Colonic mucosa (tissue), 4 donors: Measurements from ENCODE around the gene FOXP4. TPM values are rescaled to one million over a fixed set of nuclear protein-coding genes. Genes with fewer than 3 reads are reported as not detected.

Source experiments
- DNase-seq: peaks from one replicate; pipeline ENCODE4 v3.0.0-alpha.2; 2020
- H3K27ac ChIP-seq: fragments of 200-600 bp; one replicate; pipeline ENCODE4 v1.8.0; 2021
- H3K27me3 ChIP-seq: fragments of 200-600 bp; one replicate; pipeline ENCODE4 v1.8.0; 2021
- H3K36me3 ChIP-seq: fragments of 200-600 bp; one replicate; pipeline ENCODE4 v1.8.0; 2021
- H3K4me1 ChIP-seq: fragments of 200-600 bp; one replicate; pipeline ENCODE4 v1.8.0; 2021; ENCODE audit warnings: mild to moderate bottlenecking
- H3K4me3 ChIP-seq: fragments of 200-600 bp; one replicate; pipeline ENCODE4 v1.8.0; 2021
- H3K9ac ChIP-seq, 2 donors: one replicate each; pipeline ENCODE4 v1.7.0; 2013; ENCODE audit warnings: control low read depth in 2 of 2, low read depth in 2 of 2, low read length in 2 of 2
- H3K9me3 ChIP-seq: fragments of 200-600 bp; one replicate; pipeline ENCODE4 v1.8.0; 2021
- CTCF ChIP-seq: fragments of 200-600 bp; IDR thresholded peaks from one replicate; pipeline ENCODE4 v1.8.0; 2022; ENCODE audit warnings: antibody characterized with exemption, mild to moderate bottlenecking
- intact Hi-C: fragments of 100-400 bp; cut with DNase I; formaldehyde crosslinking; loops from one replicate; pipeline ENCODE4 v1.14.1; 2022
- microRNA-seq: library from miRNA; unstranded; fragments of <30 nt; microRNA quantifications from one replicate; pipeline ENCODE4, GENCODE V29; 2019
- total RNA-seq, 2 donors: library from RNA; stranded (reverse); fragmentation: NEBNext Ultra II Directional in 1 of 2; extraction: Animal tissue kit (Norgen Biotek cat#: 25700) in 1 of 2; gene quantifications; one replicate each; pipeline ENCODE4 v1.2.1, GENCODE V29; 2021
- donor health status: healthy.
- donor health status: DM: no; HTN: no; CAD: no.
- donor health status: DM: no; HTN: no; CAD: no.

The FOXP4 gene
- total RNA-seq, 2 donors from 2014 or later, result 33.6 to 50.4 TPM

DNA sequence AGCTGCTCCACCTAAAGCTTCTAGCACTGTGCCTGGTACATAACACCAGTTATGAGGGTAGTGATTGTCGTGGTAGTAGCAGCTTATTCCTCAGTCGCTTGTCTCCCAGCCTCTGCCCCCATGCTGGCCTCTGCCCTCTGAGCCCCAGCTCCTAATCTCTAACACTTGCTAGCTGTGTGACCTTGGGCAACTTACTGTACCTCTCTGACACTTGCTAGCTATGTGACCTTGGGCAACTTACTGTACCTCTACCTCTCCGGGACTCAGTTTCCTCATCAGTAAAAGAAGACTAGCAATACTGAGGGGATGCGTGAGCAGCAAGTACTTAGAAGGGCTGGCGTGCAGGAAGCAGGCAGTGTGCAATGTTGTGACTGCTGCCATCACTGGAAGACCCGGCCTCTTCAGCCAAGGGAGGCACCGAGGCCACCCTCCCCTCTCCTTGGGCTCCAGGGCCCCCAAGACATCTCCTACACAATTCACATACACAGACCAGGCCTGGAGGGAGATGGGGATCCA is 101.9 kb downstream of the FOXP4 start:
- intact Hi-C loops, result no loop called here
- no peak overlapping the region for H3K27ac ChIP-seq
- no peaks in the 10 kb centered on the region for H3K9me3 ChIP-seq
- no peak for DNase-seq
- no peak overlapping the region for H3K9ac ChIP-seq
- H3K27me3 ChIP-seq, result no peaks in the 10 kb centered on the region
- H3K36me3 ChIP-seq, result no peaks in the 10 kb centered on the region
- no peak overlapping the region for H3K4me3 ChIP-seq
- TF ChIP-seq CTCF, result no peak
- H3K4me1 ChIP-seq, result no peaks in the 10 kb centered on the region

DNA sequence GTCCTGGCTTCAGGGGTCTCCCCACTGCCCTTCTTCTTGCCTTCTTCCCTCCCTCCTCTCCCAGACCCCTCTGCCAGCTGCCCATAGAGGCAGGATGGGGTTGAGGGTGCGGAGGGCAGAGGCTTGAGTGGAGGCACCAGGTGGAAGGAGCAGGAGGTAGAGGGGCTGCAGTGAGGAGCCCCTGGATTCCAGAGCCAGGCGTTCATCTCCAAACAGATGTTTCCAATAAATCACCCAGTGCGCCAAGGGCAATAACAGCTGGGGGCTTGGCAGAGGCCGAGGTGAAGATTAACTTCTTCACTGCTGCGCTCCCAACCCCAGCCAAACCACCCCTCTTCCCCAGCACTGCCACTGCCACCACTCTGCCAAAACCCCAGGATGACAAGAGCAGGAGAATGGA is 102.7 kb downstream of the FOXP4 start:
- Histone ChIP-seq H3K27me3 (no peaks in the 10 kb centered on the region), H3K4me3 (no peak overlapping the region), H3K9ac (no peak overlapping the region), H3K27ac (no peak overlapping the region), H3K4me1 (no peaks in the 10 kb centered on the region), H3K36me3 (no peaks in the 10 kb centered on the region), H3K9me3 (no peaks in the 10 kb centered on the region)
- DNase-seq, result no peak
- intact Hi-C loops, result no loop called here
- TF ChIP-seq CTCF, result no peak

DNA sequence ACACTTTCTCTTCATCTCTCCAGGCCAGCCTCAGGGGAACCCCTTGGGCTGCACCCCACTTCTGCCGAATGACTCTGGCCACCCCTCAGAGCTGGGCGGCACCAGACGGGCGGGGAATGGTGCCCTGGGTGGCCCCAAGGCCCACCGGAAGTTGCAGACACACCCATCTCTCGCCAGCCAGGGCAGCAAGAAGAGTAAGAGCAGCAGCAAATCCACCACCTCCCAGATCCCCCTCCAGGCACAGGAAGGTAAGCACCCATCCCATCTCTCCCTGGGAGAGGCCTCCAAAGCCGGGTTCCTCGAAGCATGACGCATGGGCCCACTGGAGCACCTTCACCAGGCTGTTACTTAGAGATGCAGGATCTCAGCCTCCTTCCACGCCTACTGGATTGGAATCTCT is 103.4 kb downstream of the FOXP4 start:
- no peaks in the 10 kb centered on the region for H3K9me3 ChIP-seq
- H3K9ac ChIP-seq, result no peak overlapping the region
- H3K36me3 ChIP-seq, result no peaks in the 10 kb centered on the region
- no peak overlapping the region for H3K27ac ChIP-seq
- intact Hi-C loops, result no loop called here
- no peaks in the 10 kb centered on the region for H3K27me3 ChIP-seq
- no peak overlapping the region for H3K4me3 ChIP-seq
- DNase-seq, result no peak
- TF ChIP-seq CTCF, result no peak
- H3K4me1 ChIP-seq, result no peaks in the 10 kb centered on the region

GRCh38 chr6:41650120-41650519 is 103.9 kb downstream of the FOXP4 start:
- no peaks in the 10 kb centered on the region for H3K9me3 ChIP-seq
- no peak overlapping the region for H3K9ac ChIP-seq
- H3K27ac ChIP-seq, result no peak overlapping the region
- no peak for DNase-seq
- no peaks in the 10 kb centered on the region for H3K36me3 ChIP-seq
- intact Hi-C loops, result no loop called here
- H3K4me1 ChIP-seq, result no peaks in the 10 kb centered on the region
- H3K27me3 ChIP-seq, result no peaks in the 10 kb centered on the region
- TF ChIP-seq CTCF, result no peak
- H3K4me3 ChIP-seq, result no peak overlapping the region

- H3K36me3 ChIP-seq, result no peaks in the 10 kb centered on the region
- no peak for TF ChIP-seq CTCF
- H3K27ac ChIP-seq, result no peak overlapping the region
- no peaks in the 10 kb centered on the region for H3K9me3 ChIP-seq
- H3K4me3 ChIP-seq, result no peak overlapping the region
- no peak for DNase-seq
- H3K27me3 ChIP-seq, result no peaks in the 10 kb centered on the region
- intact Hi-C loops, result no loop called here
- H3K9ac ChIP-seq, result no peak overlapping the region
- H3K4me1 ChIP-seq, result no peaks in the 10 kb centered on the region
Observed at GRCh38 chr6:41651246-41651961, 105.2 kb downstream of the FOXP4 start.

Small RNA genes lying within 50 kb of the gene (microRNA-seq; reads per million reads assigned to microRNA genes)
- gene MIR4641, result not detected

Other genes with a start within 250 kb of the FOXP4 start
- not detected for gene NCR2, start 210.8 kb upstream of the FOXP4 start, total RNA-seq
- gene MDFI, start 92.1 kb downstream of the FOXP4 start, total RNA-seq, result 1 to 10 TPM; 1.1 to 1.9 TPM
- gene TFEB, start 189.2 kb downstream of the FOXP4 start, total RNA-seq, result 10 to 100 TPM; 16.9 to 21.7 TPM
- gene PGC, start 201.0 kb downstream of the FOXP4 start, total RNA-seq, result 1 to 10 TPM in 1 of 2 donors, not detected in 1; 1.7 TPM
- 1 to 10 TPM; 2.7 to 3.4 TPM for gene FRS3, start 233.5 kb downstream of the FOXP4 start, total RNA-seq
- 1 to 10 TPM; 1.8 to 4.8 TPM for gene PRICKLE4, start 234.4 kb downstream of the FOXP4 start, total RNA-seq
- gene TOMM6, start 241.3 kb downstream of the FOXP4 start, total RNA-seq, result 100 to 1,000 TPM; 109 to 200 TPM